Measurements from ENCODE around the gene ACACB. TPM values are rescaled to one million over a fixed set of nuclear protein-coding genes. Genes with fewer than 3 reads are reported as not detected.

Gene ACACB
- total RNA-seq, 4 donors from 2014 or later: 69.5 to 132 (median 93.6) TPM

DNA sequence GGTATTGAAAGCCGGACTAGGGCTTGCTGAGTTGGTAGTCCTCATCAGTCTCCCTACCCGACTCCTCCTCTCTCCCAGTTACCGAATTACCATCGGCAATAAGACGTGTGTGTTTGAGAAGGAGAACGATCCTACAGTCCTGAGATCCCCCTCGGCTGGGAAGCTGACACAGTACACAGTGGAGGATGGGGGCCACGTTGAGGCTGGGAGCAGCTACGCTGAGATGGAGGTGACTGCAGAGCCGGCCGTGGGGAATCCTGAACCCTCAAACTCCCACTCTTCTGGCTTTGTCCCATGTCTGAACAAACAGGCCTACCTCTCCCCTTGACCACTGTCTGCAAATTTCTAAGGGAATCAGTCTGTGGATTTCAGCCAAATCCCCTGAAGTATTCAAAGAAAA lies 82.9 kb downstream of the ACACB start:
- Histone ChIP-seq H3K4me3 (no peak overlapping the region), H3K27me3 (no peaks in the 10 kb centered on the region), H3K9me3 (no peaks in the 10 kb centered on the region), H3K4me1 (no peaks in the 10 kb centered on the region), H3K36me3 (peaks cover 0 to 65% (median 16%) of the 10 kb centered on the region in 4 donors), H3K27ac (no peak overlapping the region)
- intact Hi-C loops (cut with DNase I; ENCODE audit: low total_unique reads): no loop called here
- no peak for TF ChIP-seq POLR2AphosphoS5 (IDR thresholded peaks at IDR 0.05)
- no peak for TF ChIP-seq EP300 (IDR thresholded peaks at IDR 0.05; ENCODE audit: low read depth)
- TF ChIP-seq, protein P1, sequence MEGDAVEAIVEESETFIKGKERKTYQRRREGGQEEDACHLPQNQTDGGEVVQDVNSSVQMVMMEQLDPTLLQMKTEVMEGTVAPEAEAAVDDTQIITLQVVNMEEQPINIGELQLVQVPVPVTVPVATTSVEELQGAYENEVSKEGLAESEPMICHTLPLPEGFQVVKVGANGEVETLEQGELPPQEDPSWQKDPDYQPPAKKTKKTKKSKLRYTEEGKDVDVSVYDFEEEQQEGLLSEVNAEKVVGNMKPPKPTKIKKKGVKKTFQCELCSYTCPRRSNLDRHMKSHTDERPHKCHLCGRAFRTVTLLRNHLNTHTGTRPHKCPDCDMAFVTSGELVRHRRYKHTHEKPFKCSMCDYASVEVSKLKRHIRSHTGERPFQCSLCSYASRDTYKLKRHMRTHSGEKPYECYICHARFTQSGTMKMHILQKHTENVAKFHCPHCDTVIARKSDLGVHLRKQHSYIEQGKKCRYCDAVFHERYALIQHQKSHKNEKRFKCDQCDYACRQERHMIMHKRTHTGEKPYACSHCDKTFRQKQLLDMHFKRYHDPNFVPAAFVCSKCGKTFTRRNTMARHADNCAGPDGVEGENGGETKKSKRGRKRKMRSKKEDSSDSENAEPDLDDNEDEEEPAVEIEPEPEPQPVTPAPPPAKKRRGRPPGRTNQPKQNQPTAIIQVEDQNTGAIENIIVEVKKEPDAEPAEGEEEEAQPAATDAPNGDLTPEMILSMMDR (IDR thresholded peaks at IDR 0.05): no peak
- no peak for TF ChIP-seq POLR2A (IDR thresholded peaks at IDR 0.05)
- WGBS, 2 donors (ENCODE audit: low coverage in 1 of 2): 93 to 100% methylated on average over 1 to 11 of the region's 11 CpGs
- DNase-seq: no peak
- in situ Hi-C loops (cut with MboI; ENCODE audit: low pct_ligation_motif_present in 1 of 4, low pct_unique_long_range_greater_than_20kb in 1 of 4, low sequenced_read_pairs in 3 of 4): no loop called here

DNA sequence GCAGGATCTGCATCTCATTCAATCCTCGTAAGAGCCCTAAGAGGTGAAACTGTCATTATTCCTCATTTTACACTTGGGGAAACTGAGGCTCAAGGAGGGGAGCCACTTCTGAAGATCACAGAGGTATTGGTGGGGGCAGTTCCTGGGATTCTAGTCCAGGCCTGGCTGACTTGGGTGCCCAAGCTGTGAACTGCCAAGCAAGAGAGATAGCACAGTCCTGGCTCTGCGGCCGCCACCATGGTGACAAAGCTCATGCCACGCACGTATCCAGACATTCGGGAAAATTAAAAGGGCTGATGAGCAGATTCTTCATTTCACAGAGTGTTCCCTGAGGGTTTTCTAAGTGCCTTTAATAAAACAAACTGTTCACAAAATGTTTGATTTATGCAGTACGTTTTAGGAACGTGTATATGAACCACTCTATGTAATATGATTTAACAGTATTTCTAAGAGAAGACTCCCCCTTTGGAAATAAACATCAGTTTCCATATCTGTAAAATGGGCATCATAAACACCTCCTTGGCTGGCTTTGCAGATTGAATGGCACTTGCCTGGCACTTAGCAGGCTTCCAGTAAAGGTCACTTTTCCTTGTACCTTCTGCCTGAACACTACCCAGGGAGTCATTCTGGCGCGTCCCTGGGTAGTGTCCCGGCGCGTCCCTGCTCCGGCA lies 84.6 kb downstream of the ACACB start:
- no peak overlapping the region for H3K27ac ChIP-seq
- intact Hi-C loops (cut with DNase I; ENCODE audit: low total_unique reads) (no loop called here), in situ Hi-C loops (cut with MboI; ENCODE audit: low pct_ligation_motif_present in 1 of 4, low pct_unique_long_range_greater_than_20kb in 1 of 4, low sequenced_read_pairs in 3 of 4) (no loop called here)
- H3K9me3 ChIP-seq: no peaks in the 10 kb centered on the region
- DNase-seq: no peak
- H3K36me3 ChIP-seq: peaks cover 0 to 65% (median 13%) of the 10 kb centered on the region in 4 donors
- WGBS, 2 donors (ENCODE audit: low coverage in 1 of 2): 89 to 95% methylated on average over 8 to 14 of the region's 14 CpGs
- H3K27me3 ChIP-seq: no peaks in the 10 kb centered on the region
- no peak overlapping the region for H3K4me3 ChIP-seq
- no peaks in the 10 kb centered on the region for H3K4me1 ChIP-seq
- TF ChIP-seq POLR2AphosphoS5 (IDR thresholded peaks at IDR 0.05) (no peak), EP300 (IDR thresholded peaks at IDR 0.05; ENCODE audit: low read depth) (no peak), POLR2A (IDR thresholded peaks at IDR 0.05) (no peak)
- TF ChIP-seq, protein P1 (IDR thresholded peaks at IDR 0.05): no peak

DNA sequence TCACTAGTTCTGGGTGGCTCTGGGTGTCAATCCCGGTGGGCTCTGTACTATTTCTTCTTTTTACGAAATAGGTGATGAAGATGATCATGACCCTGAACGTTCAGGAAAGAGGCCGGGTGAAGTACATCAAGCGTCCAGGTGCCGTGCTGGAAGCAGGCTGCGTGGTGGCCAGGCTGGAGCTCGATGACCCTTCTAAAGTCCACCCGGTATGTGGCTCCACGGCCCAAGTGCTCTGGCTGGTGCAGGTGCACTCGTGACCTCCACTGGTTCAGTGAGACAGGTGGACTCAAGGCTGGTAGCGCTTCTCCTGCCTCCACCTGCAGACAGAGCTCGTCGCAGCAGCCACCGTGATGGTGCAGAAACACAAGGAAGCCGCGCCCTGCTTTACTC lies 85.1 kb downstream of the ACACB start:
- TF ChIP-seq EP300 (IDR thresholded peaks at IDR 0.05; ENCODE audit: low read depth) (no peak), POLR2AphosphoS5 (IDR thresholded peaks at IDR 0.05) (no peak), POLR2A (IDR thresholded peaks at IDR 0.05) (no peak)
- TF ChIP-seq, protein P1 (IDR thresholded peaks at IDR 0.05): no peak
- Histone ChIP-seq H3K9me3 (no peaks in the 10 kb centered on the region), H3K36me3 (peaks cover 0 to 61% (median 14%) of the 10 kb centered on the region in 4 donors), H3K27me3 (no peaks in the 10 kb centered on the region), H3K4me3 (no peak overlapping the region), H3K27ac (no peak overlapping the region), H3K4me1 (no peaks in the 10 kb centered on the region)
- 92% methylated on average over 17 of the region's 17 CpGs; no CpG with 5 or more reads in 1 of the 2 donors for WGBS, 2 donors (ENCODE audit: low coverage in 1 of 2)
- intact Hi-C loops (cut with DNase I; ENCODE audit: low total_unique reads): no loop called here
- DNase-seq: no peak
- in situ Hi-C loops (cut with MboI; ENCODE audit: low pct_ligation_motif_present in 1 of 4, low pct_unique_long_range_greater_than_20kb in 1 of 4, low sequenced_read_pairs in 3 of 4): no loop called here

DNA sequence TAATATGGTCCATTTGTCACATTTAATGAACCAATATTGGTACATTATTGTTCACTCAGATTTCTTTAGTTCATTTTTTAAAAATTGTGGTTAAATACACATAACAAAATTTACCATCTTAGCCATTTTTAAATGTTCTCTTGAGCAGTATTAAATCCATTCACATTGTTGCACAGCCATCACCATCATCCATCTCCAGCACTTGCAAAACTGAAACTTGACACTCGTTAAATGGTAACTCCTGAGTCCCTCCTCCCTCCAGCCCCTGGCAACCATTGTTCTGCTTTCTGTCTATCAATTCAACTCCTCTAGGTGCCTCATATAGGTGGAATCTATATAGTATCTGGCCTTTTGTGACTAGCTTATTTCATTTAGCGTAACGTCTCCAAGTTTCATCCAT lies 86.4 kb downstream of the ACACB start:
- DNase-seq: no peak
- intact Hi-C loops (cut with DNase I; ENCODE audit: low total_unique reads): no loop called here
- H3K27me3 ChIP-seq: no peaks in the 10 kb centered on the region
- H3K4me3 ChIP-seq: no peak overlapping the region
- no peaks in the 10 kb centered on the region for H3K9me3 ChIP-seq
- in situ Hi-C loops (cut with MboI; ENCODE audit: low pct_ligation_motif_present in 1 of 4, low pct_unique_long_range_greater_than_20kb in 1 of 4, low sequenced_read_pairs in 3 of 4): no loop called here
- WGBS, 2 donors (ENCODE audit: low coverage in 1 of 2): 83 to 99% methylated on average over 3 of the region's 3 CpGs
- TF ChIP-seq POLR2A (IDR thresholded peaks at IDR 0.05) (no peak), EP300 (IDR thresholded peaks at IDR 0.05; ENCODE audit: low read depth) (no peak), POLR2AphosphoS5 (IDR thresholded peaks at IDR 0.05) (no peak)
- TF ChIP-seq, protein P1 (IDR thresholded peaks at IDR 0.05): no peak
- no peaks in the 10 kb centered on the region for H3K4me1 ChIP-seq
- no peak overlapping the region for H3K27ac ChIP-seq
- H3K36me3 ChIP-seq: peaks cover 0 to 64% (median 18%) of the 10 kb centered on the region in 4 donors
